CD1c-positive myeloid dendritic cell (primary cell): Measurements from ENCODE around the gene IGSF10.

ENCODE experiments used
- DNase-seq: peaks from one replicate; pipeline ENCODE4 v3.0.0-alpha.2; 2016; ENCODE audit errors: extremely low spot score

The IGSF10 gene

DNA sequence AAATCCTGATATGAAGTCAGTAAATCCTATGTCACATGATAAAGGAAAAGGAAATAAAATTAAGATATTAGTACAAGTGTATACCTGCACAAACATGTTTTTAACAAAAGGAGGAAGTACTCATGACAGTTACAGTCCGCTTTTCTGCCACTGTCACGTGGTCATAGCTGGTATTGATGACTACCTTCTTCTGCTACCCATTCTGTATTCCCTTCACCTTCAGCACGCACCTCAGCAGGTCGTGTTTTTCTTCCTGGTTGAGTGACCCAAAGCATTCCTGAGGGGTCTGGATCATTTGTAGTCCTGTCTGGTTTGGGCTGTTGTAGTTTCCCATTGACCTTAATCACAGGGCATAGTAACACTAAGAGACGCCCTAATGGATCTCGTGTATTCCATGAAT is 41.1 kb downstream of the IGSF10 start:
- DNase-seq, result no peak

DNA sequence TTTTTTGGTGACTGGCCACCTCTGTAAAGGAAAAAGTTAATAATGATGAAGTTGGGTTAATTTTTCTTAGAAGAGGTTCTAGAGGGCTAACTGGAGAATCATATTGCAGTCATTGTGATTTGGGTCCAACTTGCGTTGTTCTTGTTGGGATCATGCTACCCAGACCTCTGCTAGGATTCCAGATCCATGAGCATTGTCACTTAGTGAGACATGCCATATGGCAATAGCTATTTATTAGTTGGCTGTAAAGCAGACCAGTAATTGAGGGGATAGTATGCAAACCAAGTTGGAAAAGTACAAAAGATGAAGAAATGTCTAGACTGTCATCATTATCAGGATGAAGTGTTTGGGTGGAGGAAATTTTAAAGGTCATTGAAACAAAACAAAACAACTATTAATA is 45.6 kb downstream of the IGSF10 start:
- DNase-seq, result no peak

DNA sequence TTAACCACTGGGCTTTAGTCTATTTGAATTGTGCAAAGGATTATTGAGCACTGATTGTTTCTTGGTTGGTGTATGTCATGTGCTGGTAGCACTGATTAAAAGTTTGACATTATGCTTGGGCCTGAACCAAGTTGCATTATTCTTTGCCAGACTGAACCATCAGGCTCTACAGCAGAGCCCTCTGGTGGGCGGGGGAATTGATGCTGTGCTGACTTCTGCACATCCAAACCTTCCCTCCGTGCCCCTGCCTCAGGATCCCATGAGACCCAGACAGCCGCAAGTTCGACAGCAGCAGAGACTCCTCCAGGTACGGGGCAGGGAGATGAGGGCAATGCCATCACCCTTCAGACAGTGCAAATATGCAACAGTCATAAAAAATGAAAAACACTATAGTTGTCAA is 47.9 kb downstream of the IGSF10 start:
- no peak for DNase-seq
